Right ventricle myocardium superior (tissue), 1 donor: ENCODE measurements around the gene BBS7. TPM values are rescaled to one million over a fixed set of nuclear protein-coding genes. Genes with fewer than 3 reads are reported as not detected.

Experiments
- total RNA-seq: library from RNA; stranded (reverse); fragmentation: NEBNext Ultra II Directional; extraction: Animal tissue kit (Norgen Biotek cat#: 25700); gene quantifications from one replicate; pipeline ENCODE4 v1.2.1, GENCODE V29; 2021
- donor health status: DM: no; HTN: yes; CAD: no; lungs with severe emphysema.

The BBS7 gene
- total RNA-seq, 1 donor from 2014 or later = 5.6 TPM

Other genes starting within 250 kb of the BBS7 start
- gene ANXA5, start 173.5 kb downstream of the BBS7 start, total RNA-seq = 105 TPM
- gene SMIM43, start 105.3 kb downstream of the BBS7 start, total RNA-seq = not detected
- gene EXOSC9, start 69.2 kb downstream of the BBS7 start, total RNA-seq = 9.8 TPM
- 0.81 TPM for gene CCNA2, start 46.6 kb downstream of the BBS7 start, total RNA-seq
- gene TRPC3, start 81.6 kb upstream of the BBS7 start, total RNA-seq = 0.13 TPM